ENCODE measurements around the gene CCDC157. TPM values are rescaled to one million over a fixed set of nuclear protein-coding genes. Genes with fewer than 3 reads are reported as not detected.
A peak's percentile ranks its signal among the peaks of the same experiment; 100 is the strongest.

The CCDC157 gene
- total RNA-seq, 1 experiment from 2014 or later = 3.6 TPM

DNA sequence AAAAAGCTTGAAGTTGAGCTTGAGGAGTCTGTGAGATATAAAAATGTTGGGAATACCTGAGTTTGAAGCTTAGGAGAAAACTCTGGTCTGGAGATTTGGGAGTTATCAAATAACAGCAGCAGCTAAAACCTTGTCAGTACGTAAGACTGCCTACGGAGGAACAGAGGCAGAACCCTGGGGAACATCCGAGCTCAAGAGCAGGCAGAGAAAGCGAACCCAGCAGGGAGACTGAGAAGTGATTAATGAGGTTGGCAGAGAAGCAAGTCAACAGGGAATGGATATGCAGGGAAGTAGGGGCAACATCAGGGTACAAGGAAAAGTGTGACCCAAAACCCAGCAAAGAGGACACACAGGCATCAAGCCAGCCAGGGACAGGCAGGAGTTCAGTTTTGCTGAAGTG, 56.2 kb downstream of the CCDC157 start:
- DNase-seq (ENCODE audit: low spot score) = no peak

DNA sequence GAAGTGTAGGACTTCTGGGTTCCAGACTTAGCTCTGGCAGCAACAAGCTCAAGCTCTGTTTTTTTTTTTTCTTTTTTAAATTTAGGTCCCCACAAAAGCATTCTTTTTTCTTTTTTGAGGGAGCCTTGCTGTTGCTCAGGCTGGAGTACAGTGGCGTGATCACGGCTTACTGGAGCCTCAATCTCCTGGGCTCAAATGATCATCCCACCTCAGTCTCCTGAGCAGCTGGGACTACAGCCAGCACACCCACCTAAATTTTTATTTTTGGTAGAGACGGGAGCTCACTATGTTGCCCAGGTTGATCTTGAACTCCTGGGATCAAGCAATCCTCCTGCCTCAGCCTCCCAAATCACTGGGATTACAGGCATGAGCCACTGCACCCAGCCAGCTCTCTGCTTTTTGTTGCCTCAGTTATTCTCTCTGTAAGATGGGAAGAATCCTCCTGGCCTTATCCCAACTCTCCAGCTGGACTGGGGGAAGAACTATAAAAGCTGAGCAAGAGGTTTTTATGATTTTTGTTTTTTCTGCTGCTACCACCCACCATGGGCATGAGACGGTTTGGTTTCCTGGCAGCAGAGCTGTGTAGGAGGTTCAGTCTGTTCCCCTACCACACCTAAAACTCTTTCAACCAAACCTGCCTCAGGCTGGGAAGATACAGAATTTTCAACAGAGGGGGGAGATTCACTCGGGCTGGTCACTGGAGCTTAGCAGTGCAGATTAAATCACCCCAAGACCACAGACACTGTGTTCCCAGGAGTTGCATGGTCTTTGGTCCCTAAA, 57.1 kb downstream of the CCDC157 start:
- DNase-seq (ENCODE audit: low spot score) = no peak

DNA sequence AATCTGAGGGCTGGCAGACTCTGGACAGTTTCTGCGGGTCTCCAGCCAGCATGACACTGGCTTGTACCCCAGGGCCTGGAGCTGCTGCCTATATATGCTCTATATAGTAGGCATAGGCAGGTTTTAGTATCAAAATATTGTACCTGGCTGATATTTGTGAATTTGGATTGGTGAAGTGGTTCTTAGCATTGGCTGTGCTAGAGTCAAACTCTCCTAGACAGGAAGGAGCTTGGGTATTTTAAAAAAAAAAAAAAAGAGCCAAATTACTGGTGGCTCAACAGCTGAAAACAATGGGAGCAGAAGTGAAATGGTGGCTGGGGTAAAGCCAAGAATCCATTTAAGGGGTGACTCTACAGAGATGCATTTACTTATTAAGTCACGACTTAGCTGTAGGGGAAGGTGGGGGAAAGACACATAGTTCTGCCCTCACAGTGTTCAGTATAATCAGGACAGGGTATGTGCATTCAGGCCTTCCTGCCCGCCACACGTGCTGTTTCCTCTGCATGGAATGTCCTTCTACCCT, 57.8 kb downstream of the CCDC157 start:
- DNase-seq (ENCODE audit: low spot score) = no peak

DNA sequence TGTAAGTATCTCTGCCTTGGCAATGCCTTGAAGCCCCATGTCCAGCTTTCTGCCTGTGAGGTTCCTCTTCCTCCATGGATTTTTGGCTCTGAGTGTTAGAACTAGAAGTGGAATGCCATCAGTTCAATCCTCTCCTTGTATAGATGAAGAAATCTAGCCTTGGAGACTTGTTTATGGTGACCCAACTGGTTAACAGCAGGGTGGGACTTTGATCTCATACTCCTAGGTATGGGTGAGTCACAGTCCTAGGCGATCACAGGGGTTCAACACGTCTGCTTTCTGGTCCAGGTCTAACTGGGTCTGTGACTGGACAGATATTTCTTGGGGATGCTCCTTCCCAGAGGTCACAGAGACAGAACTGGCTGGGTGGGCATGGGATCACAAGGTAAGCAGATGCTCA, 59.6 kb downstream of the CCDC157 start:
- peak; percentile 8 for DNase-seq (ENCODE audit: low spot score)

DNA sequence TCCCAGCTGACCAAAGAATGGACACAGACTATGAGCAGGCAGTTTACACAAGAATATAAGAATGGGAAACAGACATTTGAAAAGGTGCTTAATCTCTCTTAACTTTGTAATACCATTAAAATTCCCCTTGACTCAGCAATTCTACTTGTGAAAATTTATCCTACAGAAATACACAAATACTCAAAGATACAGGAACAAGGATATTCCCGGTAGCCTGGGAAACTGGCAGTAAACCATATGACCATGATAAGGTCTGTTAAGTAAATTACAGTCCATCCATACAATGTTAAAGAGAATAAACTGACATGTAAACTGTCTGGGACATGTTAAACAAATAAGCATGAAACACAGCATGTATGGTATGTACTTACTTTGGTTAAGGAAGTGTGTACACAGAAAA, 60.0 kb downstream of the CCDC157 start:
- no peak for DNase-seq (ENCODE audit: low spot score)

DNA sequence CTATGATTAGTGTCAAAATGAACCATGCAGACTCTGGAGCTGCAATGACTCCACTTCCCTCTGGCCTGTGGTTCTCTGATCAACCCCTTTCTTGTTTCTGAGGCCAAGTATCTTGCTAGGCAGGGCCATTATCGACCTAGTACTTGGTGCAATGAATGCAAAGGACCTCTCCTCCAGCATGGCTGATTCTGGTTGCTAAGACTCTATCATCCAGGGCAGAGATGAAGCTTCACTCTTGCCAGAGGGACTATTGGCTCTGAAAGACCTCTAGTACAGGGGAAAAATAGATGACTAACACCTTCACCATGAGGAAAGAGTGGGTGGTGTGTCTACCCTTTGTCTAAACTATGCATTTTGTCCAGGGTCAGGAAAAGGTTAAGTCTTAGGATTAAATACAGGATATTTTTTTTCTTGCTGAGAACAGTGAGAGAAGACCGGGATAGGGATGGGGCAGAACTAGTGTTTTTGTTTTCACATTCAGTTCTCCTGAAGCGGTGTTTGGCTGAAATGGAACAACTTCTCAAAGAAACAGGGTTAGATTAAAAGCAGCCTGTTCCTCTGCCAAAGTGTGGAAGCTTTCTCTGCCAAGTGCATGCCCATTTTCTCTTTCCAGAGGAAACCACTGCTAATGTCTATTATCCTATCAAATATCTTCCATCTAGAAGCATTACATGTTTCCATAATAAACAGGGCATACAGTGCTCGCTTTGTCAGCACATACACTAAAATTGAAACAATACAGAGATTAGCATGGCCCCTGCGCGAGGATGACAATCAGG, 63.7 kb downstream of the CCDC157 start:
- peak; percentile 39 for DNase-seq (ENCODE audit: low spot score)

DNA sequence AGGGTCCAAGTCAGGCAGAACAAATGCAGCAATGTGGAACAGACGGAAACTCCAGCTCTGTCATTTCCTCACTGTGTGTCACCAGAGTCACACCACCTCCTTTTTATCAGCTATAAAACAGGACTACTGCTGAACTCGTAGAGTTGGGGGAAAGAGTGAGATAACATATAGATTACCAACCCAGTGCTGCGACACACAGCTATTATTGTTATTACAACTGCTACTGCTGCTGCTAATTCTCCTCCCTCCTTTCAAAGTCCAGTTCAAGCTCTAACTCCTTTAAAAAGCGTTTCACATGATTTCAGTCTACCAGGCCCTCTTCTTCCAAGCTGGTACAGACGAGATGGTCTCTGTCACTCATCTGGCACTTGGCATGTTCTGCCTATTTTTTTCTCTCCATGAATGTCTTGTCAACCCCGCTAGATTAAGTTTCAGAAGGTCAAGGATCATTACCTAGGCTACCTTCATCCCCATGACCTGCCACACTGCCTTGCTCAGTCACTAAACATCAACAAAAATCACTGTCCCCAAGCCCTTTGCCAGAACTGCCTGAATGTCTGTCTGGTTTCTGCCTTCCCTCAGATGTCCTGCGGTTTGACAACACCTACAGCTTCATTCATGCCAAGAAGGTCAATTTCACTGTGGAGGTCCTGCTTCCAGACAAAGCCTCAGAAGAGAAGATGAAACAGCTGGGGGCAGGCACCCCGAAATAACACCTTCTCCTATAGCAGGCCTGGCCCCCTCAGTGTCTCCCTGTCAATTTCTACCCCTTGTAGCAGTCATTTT, 65.1 kb downstream of the CCDC157 start:
- DNase-seq (ENCODE audit: low spot score) = peak; percentile 12

DNA sequence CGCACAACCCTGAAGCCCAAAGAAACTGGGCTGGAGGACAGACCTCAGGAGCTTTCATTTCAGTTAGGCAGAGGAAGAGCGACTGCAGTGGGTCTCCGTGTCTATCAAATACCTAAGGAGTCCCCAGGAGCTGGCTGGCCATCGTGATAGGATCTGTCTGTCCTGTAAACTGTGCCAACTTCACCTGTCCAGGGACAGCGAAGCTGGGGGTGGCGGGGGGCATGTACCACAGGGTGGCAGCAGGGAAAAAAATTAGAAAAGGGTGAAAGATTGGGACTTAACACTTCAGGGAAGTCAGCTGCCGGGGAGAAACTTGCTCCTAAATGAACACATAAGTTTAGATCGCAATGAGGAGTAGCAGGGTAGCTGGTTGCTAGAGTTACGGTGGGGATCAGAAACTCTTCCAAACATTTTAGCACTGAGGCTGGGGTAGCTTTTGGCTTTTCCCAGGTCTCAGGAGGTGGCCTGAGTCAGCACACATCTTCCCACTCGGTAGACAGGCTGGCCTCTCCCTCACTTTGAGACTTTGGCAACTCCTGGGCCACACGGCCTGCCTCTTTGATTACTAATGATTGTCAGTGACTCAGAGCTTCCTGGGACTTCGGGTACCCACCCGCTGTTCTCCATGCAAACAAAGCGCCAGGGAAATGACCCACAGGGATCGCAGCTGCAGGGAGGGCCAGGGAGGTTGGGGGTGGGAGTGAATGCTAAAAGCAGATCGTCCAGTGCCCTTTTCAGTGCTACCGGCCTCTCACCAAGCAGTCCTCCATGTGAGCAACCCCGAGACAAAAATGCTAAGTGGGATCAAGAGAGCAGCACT, 65.9 kb downstream of the CCDC157 start:
- peak; percentile 76 for DNase-seq (ENCODE audit: low spot score)

- no peak for DNase-seq (ENCODE audit: low spot score)
These were observed 66.6 kb downstream of the CCDC157 start for GRCh38 chr22:30423301-30423958.

GRCh38 chr22:30423959-30424533, 67.2 kb downstream of the CCDC157 start:
- peak; percentile 96 for DNase-seq (ENCODE audit: low spot score)

DNA sequence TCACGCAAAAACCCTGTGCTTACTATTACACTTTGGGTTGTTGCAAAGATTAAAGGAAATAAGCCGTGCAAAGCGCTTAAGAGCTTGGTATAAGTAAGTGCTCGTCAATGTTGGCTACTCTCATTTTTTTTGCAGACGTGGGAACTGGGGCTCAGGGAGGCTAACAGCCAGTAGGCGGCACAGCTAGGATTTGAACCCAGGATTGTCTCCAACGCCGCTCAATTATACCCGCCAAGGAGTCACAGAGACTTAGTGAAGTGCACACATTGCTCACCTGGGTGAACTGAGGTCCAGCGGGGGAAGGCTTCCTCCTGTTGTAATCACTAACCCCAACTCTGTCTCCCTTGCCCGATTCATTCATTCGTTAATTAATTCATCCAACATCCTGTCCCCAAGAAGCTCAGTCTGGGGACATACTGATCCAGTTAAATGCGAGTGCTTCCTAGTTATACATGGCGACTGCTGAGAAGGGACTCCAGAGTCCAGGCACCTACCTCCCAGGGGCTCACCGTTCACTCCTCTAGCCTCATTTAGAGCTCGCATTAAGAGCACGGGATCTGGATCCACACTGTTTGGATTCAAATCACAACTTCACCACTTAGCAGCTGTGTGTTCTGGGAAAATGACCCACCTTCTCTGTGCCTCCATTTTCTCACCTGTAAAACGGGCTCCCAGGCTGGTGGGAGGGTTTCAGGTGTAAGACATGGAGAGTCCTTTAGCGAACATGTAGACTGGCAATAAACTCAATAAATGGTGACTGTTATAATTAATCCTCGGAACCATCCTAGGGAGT, 67.9 kb downstream of the CCDC157 start:
- DNase-seq (ENCODE audit: low spot score) = peak; percentile 40

DNA sequence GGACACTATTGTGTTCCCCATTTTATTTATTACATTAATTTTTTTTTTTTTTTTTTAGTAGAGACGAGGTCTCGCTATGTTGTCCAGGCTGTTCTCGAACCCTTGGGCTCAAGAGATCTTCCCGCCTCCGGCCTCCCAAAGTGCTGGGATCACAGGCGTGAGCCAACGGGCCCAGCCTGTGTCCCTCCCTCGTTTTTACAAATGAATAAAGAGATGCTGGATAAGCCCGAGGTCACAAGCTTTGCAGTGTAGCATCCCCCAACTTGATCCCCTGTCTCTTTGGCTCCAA, 68.5 kb downstream of the CCDC157 start:
- no peak for DNase-seq (ENCODE audit: low spot score)

DNA sequence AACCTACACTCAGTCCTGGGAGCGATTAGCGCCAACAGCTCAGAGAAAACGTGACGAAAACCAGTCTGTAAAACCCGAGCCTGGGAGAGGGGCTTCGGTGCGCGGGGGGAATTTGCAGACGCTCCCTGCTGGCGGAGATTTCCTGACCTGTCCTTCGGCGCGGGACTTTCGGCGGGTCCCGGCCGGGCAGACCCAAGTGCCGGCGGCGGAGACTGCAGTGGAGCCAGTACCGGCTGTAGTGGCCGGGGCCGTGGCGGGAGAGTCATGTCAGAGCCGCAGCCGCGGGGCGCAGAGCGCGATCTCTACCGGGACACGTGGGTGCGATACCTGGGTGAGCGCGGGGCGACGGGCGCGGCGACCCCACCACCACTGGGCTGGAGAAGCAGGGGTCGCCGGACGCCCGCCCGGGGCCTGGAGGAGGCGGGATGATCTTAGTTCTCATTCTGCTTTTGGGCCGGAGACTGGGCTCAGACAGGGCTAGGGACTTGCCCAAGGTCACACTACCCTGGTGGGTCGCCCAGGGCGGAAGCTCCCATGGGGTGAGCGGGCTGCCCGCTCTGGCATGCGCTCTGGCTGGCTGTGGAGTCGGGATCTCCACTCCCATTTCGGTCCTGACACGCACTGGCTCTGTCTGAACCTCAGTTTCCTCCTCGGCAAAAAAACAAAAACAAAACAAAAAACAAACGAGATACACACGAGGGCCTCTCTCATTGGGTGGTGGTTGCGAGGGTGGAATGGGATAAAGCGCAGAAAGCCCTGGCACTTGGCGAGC, 69.0 kb downstream of the CCDC157 start, which contains the start of gene MTFP1:
MTFP1 (plus strand) TSS at position 153 of the 772 bp plus-strand sequence; CDS start at position 265, 112 bp downstream.
- peak; percentile 55 for DNase-seq (ENCODE audit: low spot score)

Small RNAs within 50 kb of the gene (small RNA-seq; reads per million reads assigned to genes)
- not detected for gene AC004832.3
- gene RNU6-564P = not detected

Other genes starting within 250 kb of the CCDC157 start
- 48.5 and 50.2 TPM in 2 replicates for gene LIF, start 110.2 kb upstream of the CCDC157 start, total RNA-seq (2014; rRNA removed; shearing (Covaris generic))
- not detected in 2 replicates for gene OSM, start 90.2 kb upstream of the CCDC157 start, total RNA-seq (2014; rRNA removed; shearing (Covaris generic))
- 1.5 and 2.0 TPM in 2 replicates for gene CASTOR1, start 67.5 kb upstream of the CCDC157 start, total RNA-seq (2014; rRNA removed; shearing (Covaris generic))
- gene TBC1D10A, start 30.1 kb upstream of the CCDC157 start, total RNA-seq (2014; rRNA removed; shearing (Covaris generic)) = 17.2 and 17.4 TPM in 2 replicates
- 42.3 and 50.8 TPM in 2 replicates for gene SF3A1, start 113 bp upstream of the CCDC157 start, total RNA-seq (2014; rRNA removed; shearing (Covaris generic))
- gene RNF215, start 30.4 kb downstream of the CCDC157 start, total RNA-seq (2014; rRNA removed; shearing (Covaris generic)) = 4.8 and 9.5 TPM in 2 replicates
- 2.2 and 3.0 TPM in 2 replicates for gene SEC14L2, start 40.0 kb downstream of the CCDC157 start, total RNA-seq (2014; rRNA removed; shearing (Covaris generic))
- 43.7 and 46.8 TPM in 2 replicates for gene MTFP1, start 68.8 kb downstream of the CCDC157 start, total RNA-seq (2014; rRNA removed; shearing (Covaris generic))
- gene SEC14L3, start 115.0 kb downstream of the CCDC157 start, total RNA-seq (2014; rRNA removed; shearing (Covaris generic)) = not detected in 2 replicates
- 0.23 and 0.46 TPM in 2 replicates for gene SEC14L4, start 148.7 kb downstream of the CCDC157 start, total RNA-seq (2014; rRNA removed; shearing (Covaris generic))
- gene SEC14L6, start 189.7 kb downstream of the CCDC157 start, total RNA-seq (2014; rRNA removed; shearing (Covaris generic)) = not detected in 2 replicates
- 7.8 and 8.1 TPM in 2 replicates for gene GAL3ST1, start 217.7 kb downstream of the CCDC157 start, total RNA-seq (2014; rRNA removed; shearing (Covaris generic))
- gene PES1, start 234.9 kb downstream of the CCDC157 start, total RNA-seq (2014; rRNA removed; shearing (Covaris generic)) = 73.9 and 74.0 TPM in 2 replicates

Data from HT-29 (cell line).